NT2/D1 (cell line): ENCODE data around the gene EPB41.

ENCODE experiments used
- SUZ12 ChIP-seq: IDR thresholded peaks from 2 replicates; pipeline ENCODE4 v1.6.1; 2011; ENCODE audit not compliant: insufficient read length, insufficient read depth; ENCODE audit errors: extremely low read depth
- YY1 ChIP-seq: IDR thresholded peaks from 2 replicates; pipeline ENCODE4 v1.6.1; 2011; ENCODE audit not compliant: insufficient read length, insufficient read depth

GRCh38 chr1:29047142-29047541, 132.8 kb downstream of the EPB41 start:
- TF ChIP-seq YY1 (no peak), SUZ12 (no peak)
